K562 (cell line): Measurements from ENCODE around the gene PIK3CB. TPM values are rescaled to one million over a fixed set of nuclear protein-coding genes. Genes with fewer than 3 reads are reported as not detected.
A peak's percentile ranks its signal among the peaks of the same experiment; 100 is the strongest.
"Not testable (repeated sequence)": the region's sequence is repeated elsewhere in the genome, so short reads cannot be mapped to it uniquely, and the experiment has no call there.

ENCODE experiments used
- ATAC-seq: fragments of 200-7000 bp; cut with Tn5 transposase; 3 replicates; pipeline ENCODE4 v1.9.1; 2020; ENCODE audit warnings: moderate library complexity
- BruUV-seq: library from RNA; stranded (reverse); fragments of 400-500 nt; replicated peaks from 2 replicates; lab custom pipeline; 2021; lab: Mats Ljungman, UMichigan
- CTCF ChIA-PET: fragments of 300-600 bp; formaldehyde crosslinking; extraction: SDS; loops from one replicate; lab custom pipeline; 2021; ENCODE audit warnings: low intra/inter-chr PET ratio; lab: Yijun Ruan, JAX
- POLR2A ChIA-PET: fragments of 300-600, 350-650 bp; sonication (Branson Sonifier 250); formaldehyde crosslinking; extraction: SDS; loops from one replicate; lab custom pipeline; 2021; ENCODE audit warnings: antibody characterized with exemption, inconsistent platforms; lab: Yijun Ruan, JAX
- DNase-seq, 4 experiments: peaks; one replicate each; pipeline versions ENCODE4 v3.0.0 to v3.0.0-alpha.2; 2011 to 2018; ENCODE audit warnings: low spot score in 3 of 4, mixed read lengths in 3 of 4; ENCODE audit errors: extremely low read depth in 1 of 4
- FAIRE-seq: peaks from 2 replicates; lab custom pipeline; 2011; peaks lifted over from hg19 to GRCh38; lab: Jason Lieb, UNC
- H2AFZ ChIP-seq: 2 replicates; pipeline ENCODE4 v1.6.0; 2011; ENCODE audit warnings: low read depth, low read length, control low read depth, inconsistent platforms
- H3K27ac ChIP-seq: fragments of 200-600 bp; 3 replicates; pipeline ENCODE4 v1.8.0; 2011; ENCODE audit warnings: low read depth, mild to moderate bottlenecking, control low read depth, inconsistent platforms, low read length, moderate library complexity, mixed read lengths; ENCODE audit errors: extremely low read depth
- H3K27me3 ChIP-seq, 2 experiments: fragments of 300-600 bp in 1 of 2; 2 replicates in 1 of 2; 3 replicates in 1 of 2; pipeline versions ENCODE4 v1.6.0 to v1.8.0; 2011; ENCODE audit warnings: inconsistent platforms in 2 of 2, low read length in 2 of 2, mild to moderate bottlenecking in 1 of 2, mixed read lengths in 1 of 2, moderate library complexity in 1 of 2; ENCODE audit not compliant: control insufficient read depth in 2 of 2, insufficient read depth in 2 of 2
- H3K36me3 ChIP-seq: fragments of 300-600 bp; 3 replicates; pipeline ENCODE4 v1.8.0; 2011; ENCODE audit warnings: mild to moderate bottlenecking, low read length, inconsistent platforms; ENCODE audit not compliant: control insufficient read depth, insufficient read depth
- H3K4me1 ChIP-seq, 2 experiments: fragments of 200-600 bp in 1 of 2; replicated peaks in 1 of 2; 2 replicates in 1 of 2; 3 replicates in 1 of 2; pipeline versions ENCODE4 v1.5.1 to v1.8.0; 2011; ENCODE audit warnings: inconsistent platforms in 2 of 2, low read length in 2 of 2, mild to moderate bottlenecking in 1 of 2, mixed read lengths in 1 of 2, moderate library complexity in 1 of 2; ENCODE audit not compliant: control insufficient read depth in 2 of 2, insufficient read depth in 2 of 2
- H3K4me2 ChIP-seq: 2 replicates; pipeline ENCODE4 v1.6.1; 2011; ENCODE audit warnings: low read length, control low read depth, inconsistent platforms, mixed read lengths; ENCODE audit not compliant: insufficient read depth
- H3K4me3 ChIP-seq: fragments of 200-600 bp; sonication (generic), shearing (Covaris generic); 2 replicates; pipeline ENCODE4 v1.5.1; 2016; ENCODE audit warnings: control low read depth, inconsistent platforms
- H3K79me2 ChIP-seq: fragments of 200-600 bp; 3 replicates; pipeline ENCODE4 v1.8.0; 2011; ENCODE audit warnings: low read length, inconsistent platforms; ENCODE audit not compliant: control insufficient read depth, insufficient read depth
- H3K9ac ChIP-seq, 2 experiments: 2 replicates each; pipeline versions ENCODE4 v1.6.0 to v1.6.1; 2011; ENCODE audit warnings: low read depth in 2 of 2, low read length in 2 of 2, control low read depth in 1 of 2, inconsistent platforms in 1 of 2, mild to moderate bottlenecking in 1 of 2, mixed read lengths in 1 of 2; ENCODE audit not compliant: insufficient read depth in 1 of 2
- H3K9me1 ChIP-seq: one replicate; pipeline ENCODE4 v1.6.0; 2011; ENCODE audit warnings: inconsistent platforms, mild to moderate bottlenecking, low read length, moderate library complexity; ENCODE audit not compliant: control insufficient read depth, insufficient read depth
- H3K9me3 ChIP-seq: replicated peaks from 2 replicates; pipeline ENCODE4 v1.5.1; 2011; ENCODE audit warnings: low read depth, low read length, inconsistent platforms; ENCODE audit not compliant: control insufficient read depth, insufficient read depth
- H4K20me1 ChIP-seq: replicated peaks from 2 replicates; pipeline ENCODE4 v1.6.1; 2011; ENCODE audit warnings: low read length, inconsistent platforms, mixed read lengths; ENCODE audit not compliant: control insufficient read depth, insufficient read depth
- BHLHE40 ChIP-seq: IDR thresholded peaks from 2 replicates; pipeline ENCODE4 v1.6.1; 2011; ENCODE audit warnings: low read length, improper control_type of control experiment
- CBX1 ChIP-seq: sonication (generic); IDR thresholded peaks from 2 replicates; pipeline ENCODE4 v1.6.1; 2016; ENCODE audit warnings: antibody characterized with exemption, low read depth, mild to moderate bottlenecking
- CCNT2 ChIP-seq: IDR thresholded peaks from 2 replicates; pipeline ENCODE4 v1.6.1; 2011; ENCODE audit warnings: borderline replicate concordance, low read depth, mild to moderate bottlenecking, moderate library complexity, mixed read lengths, low read length; ENCODE audit not compliant: insufficient read length; ENCODE audit errors: extremely low read depth
- CREB1 ChIP-seq, 2 experiments: sonication (generic) in 1 of 2; formaldehyde crosslinking in 1 of 2; IDR thresholded peaks; 2 replicates each; pipeline versions ENCODE4 v1.6.1 to v1.8.0; 2012 to 2022; ENCODE audit warnings: inconsistent platforms in 1 of 2, mild to moderate bottlenecking in 1 of 2, missing genetic modification reagents in 1 of 2, moderate library complexity in 1 of 2
- E2F6 ChIP-seq, 2 experiments: IDR thresholded peaks; 2 replicates each; pipeline ENCODE4 v1.6.1; 2011; ENCODE audit warnings: borderline replicate concordance in 1 of 2, control low read depth in 1 of 2, low read depth in 1 of 2, low read length in 1 of 2, mild to moderate bottlenecking in 1 of 2, mixed read lengths in 1 of 2, moderate library complexity in 1 of 2; ENCODE audit not compliant: insufficient read depth in 1 of 2, insufficient read length in 1 of 2, poor library complexity in 1 of 2, severe bottlenecking in 1 of 2; ENCODE audit errors: extremely low read depth in 1 of 2
- ERF ChIP-seq: fragments of 450-650 bp; formaldehyde crosslinking; IDR thresholded peaks from 2 replicates; pipeline ENCODE4 v1.4.0; 2020; ENCODE audit warnings: mild to moderate bottlenecking, mixed read lengths
- HMGN3 ChIP-seq: IDR thresholded peaks from 2 replicates; pipeline ENCODE4 v1.6.1; 2011; ENCODE audit warnings: borderline replicate concordance, low read depth, mild to moderate bottlenecking, mixed read lengths, low read length; ENCODE audit not compliant: insufficient read length; ENCODE audit errors: extremely low read depth
- HNRNPLL ChIP-seq: fragments of 200-400 bp; formaldehyde crosslinking; IDR thresholded peaks from 2 replicates; pipeline ENCODE4 v1.6.1; 2017; ENCODE audit warnings: low read length, low read depth, mild to moderate bottlenecking; ENCODE audit not compliant: poor library complexity, severe bottlenecking
- NBN ChIP-seq: fragments of 450-650 bp; IDR thresholded peaks from 2 replicates; pipeline ENCODE4 v1.6.1; 2016; ENCODE audit warnings: low read depth, mild to moderate bottlenecking
- NR3C1 ChIP-seq: sonication (generic); formaldehyde crosslinking; IDR thresholded peaks from 2 replicates; pipeline ENCODE4 v1.8.1; 2022; ENCODE audit warnings: missing genetic modification reagents
- PHF8 ChIP-seq: fragments of 200-600 bp; sonication (generic); IDR thresholded peaks from 2 replicates; pipeline ENCODE4 v1.6.1; 2012; ENCODE audit warnings: mixed run types, mild to moderate bottlenecking, inconsistent platforms, low read length, moderate library complexity, borderline replicate concordance
- POLR2A ChIP-seq: fragments of 450-650 bp; conservative IDR thresholded peaks from 2 replicates; pipeline ENCODE4 v1.6.1; 2016
- RBM25 ChIP-seq: fragments of 200-400 bp; formaldehyde crosslinking; IDR thresholded peaks from 2 replicates; pipeline ENCODE4 v1.6.1; 2018; ENCODE audit warnings: low read length, low read depth, moderate library complexity; ENCODE audit not compliant: severe bottlenecking
- SRSF9 ChIP-seq: fragments of 200-400 bp; formaldehyde crosslinking; IDR thresholded peaks from 2 replicates; pipeline ENCODE4 v1.6.1; 2017; ENCODE audit warnings: low read depth, low read length, borderline replicate concordance
- XRCC4 ChIP-seq: IDR thresholded peaks from one replicate; pipeline ENCODE4 v1.6.1; 2011; ENCODE audit not compliant: insufficient read depth, insufficient read length; ENCODE audit errors: extremely low read depth
- ZFX ChIP-seq: sonication (generic); formaldehyde crosslinking; IDR thresholded peaks from 2 replicates; pipeline ENCODE4 v1.8.0; 2022; ENCODE audit warnings: mild to moderate bottlenecking, missing genetic modification reagents, moderate library complexity
- ZNF12 ChIP-seq: sonication (generic); formaldehyde crosslinking; IDR thresholded peaks from 2 replicates; pipeline ENCODE4 v1.4.0; 2020; ENCODE audit warnings: mild to moderate bottlenecking, missing genetic modification reagents
- ZNF175 ChIP-seq: fragments of 200-800 bp; sonication (Bioruptor generic); IDR thresholded peaks from 2 replicates; pipeline ENCODE4 v1.6.1; 2016; ENCODE audit warnings: low read depth, mild to moderate bottlenecking, missing genetic modification characterization, missing compliant biosample characterization
- ZNF23 ChIP-seq: fragments of 250-450 bp; sonication (Bioruptor Pico); IDR thresholded peaks from 2 replicates; pipeline ENCODE4 v1.4.0; 2020; ENCODE audit warnings: mild to moderate bottlenecking
- WGBS: fragments of 100-300 bp; shearing (Covaris generic); methylation state at CpG from one replicate; pipeline ENCODE4 v1.1.6; 2016; ENCODE audit warnings: low coverage, mixed read lengths; ENCODE audit not compliant: insufficient coverage; ENCODE audit errors: missing lambda C conversion rate; 5-methylcytosine and 5-hydroxymethylcytosine counted together
- in situ Hi-C: fragments of 300-500 bp; cut with MboI; formaldehyde crosslinking; loops from 4 replicates; pipeline ENCODE4 v1.15.0; 2018; ENCODE audit warnings: inconsistent platforms, mixed read lengths
- intact Hi-C: fragments of 100-400 bp; cut with micrococcal nuclease; formaldehyde crosslinking; loops from 2 replicates; pipeline ENCODE4 v1.14.2; 2022
- polyA plus RNA-seq, 8 experiments: library from polyadenylated mRNA; depleted of rRNA in 4 of 8; stranded (reverse) in 5 of 8; unstranded in 3 of 8; fragments of >200 nt; fragmentation: Nextera tagmentation in 2 of 8; fragmentation: Illumina TruSeq in 1 of 8; extraction: Ambion mirVana in 2 of 8; extraction: Trizol in 1 of 8; gene quantifications; 2 replicates each; pipeline versions ENCODE4 v1.2.1 to v1.2.3, GENCODE V29; 2011 to 2014; ENCODE audit warnings: inconsistent platforms in 1 of 8, missing spikeins in 1 of 8
- total RNA-seq, 7 experiments: library from RNA; depleted of rRNA in 6 of 7; stranded (reverse); fragments of >200 nt in 6 of 7; fragmentation: Illumina TruSeq in 2 of 7; extraction: Trizol in 2 of 7; gene quantifications; 2 replicates each; pipeline versions ENCODE4 v1.2.1 to v1.2.3, GENCODE V29; 2011 to 2021; ENCODE audit warnings: low replicate concordance in 1 of 7
- TF ChIP-seq, protein P1 (sequence below): fragments of 450-650 bp; formaldehyde crosslinking; IDR thresholded peaks from 2 replicates; pipeline ENCODE4 v1.4.0; 2022; ENCODE audit warnings: missing genetic modification characterization

PIK3CB gene
- total and polyA plus RNA-seq, 9 of the 15 experiments (the other 6 are each of a cell fraction or from before 2014, with no cell fraction given), result 15.3 to 62.6 (median 28.3) TPM

- no peak for TF ChIP-seq NR3C1
- TF ChIP-seq ZNF12 (CRISPR knock-in tag), result no peak
- TF ChIP-seq CCNT2, result no peak
- TF ChIP-seq ERF (CRISPR knock-in tag), result no peak
- TF ChIP-seq HNRNPLL, result peak; percentile 95
- TF ChIP-seq ZFX (CRISPR knock-in tag), result peak; percentile 94
- no peak for TF ChIP-seq CREB1 (IDR thresholded peaks at IDR 0.05)
- TF ChIP-seq CREB1 (CRISPR knock-in tag; IDR thresholded peaks at IDR 0.05), result no peak
- TF ChIP-seq HMGN3, result no peak
- no peak for TF ChIP-seq RBM25
- no peak for TF ChIP-seq SRSF9
- TF ChIP-seq PHF8, result peak; percentile 60; the same call in 1 of the 2 replicates
- TF ChIP-seq POLR2A, result peak; percentile 40; the same call in 1 of the 2 replicates
- 0 out of 2 replicates have a peak, but pooled peaks have one; percentile 45 for TF ChIP-seq CBX1
- no peak for TF ChIP-seq ZNF175 (CRISPR knock-in tag)
- TF ChIP-seq, protein P1, sequence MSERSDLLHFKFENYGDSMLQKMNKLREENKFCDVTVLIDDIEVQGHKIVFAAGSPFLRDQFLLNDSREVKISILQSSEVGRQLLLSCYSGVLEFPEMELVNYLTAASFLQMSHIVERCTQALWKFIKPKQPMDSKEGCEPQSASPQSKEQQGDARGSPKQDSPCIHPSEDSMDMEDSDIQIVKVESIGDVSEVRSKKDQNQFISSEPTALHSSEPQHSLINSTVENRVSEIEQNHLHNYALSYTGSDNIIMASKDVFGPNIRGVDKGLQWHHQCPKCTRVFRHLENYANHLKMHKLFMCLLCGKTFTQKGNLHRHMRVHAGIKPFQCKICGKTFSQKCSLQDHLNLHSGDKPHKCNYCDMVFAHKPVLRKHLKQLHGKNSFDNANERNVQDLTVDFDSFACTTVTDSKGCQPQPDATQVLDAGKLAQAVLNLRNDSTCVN (CRISPR knock-in tag), result no peak
- TF ChIP-seq NBN, result no peak
- no peak for TF ChIP-seq XRCC4
- no peak for TF ChIP-seq ZNF23
- TF ChIP-seq BHLHE40, result no peak
- TF ChIP-seq E2F6 (IDR thresholded peaks at IDR 0.05; ENCODE audit: borderline replicate concordance in 1 of 2, extremely low read depth in 1 of 2, insufficient read depth in 1 of 2, insufficient read length in 1 of 2, low read depth in 1 of 2, low read length in 1 of 2, poor library complexity in 1 of 2, severe bottlenecking in 1 of 2), result peak; percentile 29 to 71
- TF ChIP-seq, all 486 proteins: peak for 18
Measured at GRCh38 chr3:138608322-138609135, 226.2 kb downstream of the PIK3CB start, which contains the start of gene FAIM (continued).

DNA sequence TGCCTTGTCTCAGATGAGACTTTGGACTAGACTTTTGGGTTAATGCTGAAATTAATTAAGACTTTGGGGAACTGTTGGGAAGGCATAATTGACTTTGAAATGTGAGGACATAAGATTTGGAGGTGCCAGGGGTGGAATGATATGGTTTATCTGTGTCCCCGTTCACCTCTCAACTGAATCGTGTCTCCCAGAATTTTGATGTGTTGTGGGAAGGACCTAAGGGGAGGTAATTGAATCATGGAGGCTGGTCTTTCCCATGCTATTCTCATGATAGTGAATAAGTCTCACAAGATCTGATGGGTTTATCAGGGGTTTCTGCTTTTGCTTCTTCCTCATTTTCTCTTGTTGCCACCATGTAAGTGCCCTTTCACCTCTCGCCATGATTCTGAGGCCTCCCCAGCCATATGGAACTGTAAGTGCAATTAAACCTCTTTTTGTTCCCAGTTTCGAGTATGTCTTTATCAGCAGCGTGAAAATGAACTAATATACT, 230.6 kb downstream of the PIK3CB start:
- H3K27me3 ChIP-seq, CTCF ChIA-PET: not testable (repeated sequence)

More for the DNA sequence above, 230.6 kb downstream of the PIK3CB start:
- H3K4me2 ChIP-seq, H3K79me2 ChIP-seq, H3K9ac ChIP-seq, BruUV-seq, H3K36me3 ChIP-seq, ATAC-seq, H3K4me3 ChIP-seq, H3K9me3 ChIP-seq, H4K20me1 ChIP-seq, H3K9me1 ChIP-seq, H3K27ac ChIP-seq, POLR2A ChIA-PET, intact Hi-C loops, in situ Hi-C loops, H2AFZ ChIP-seq, DNase-seq, FAIRE-seq: not testable (repeated sequence)
- peaks cover 0 to 10% of the 10 kb centered on the region in 2 experiments; a peak in 2 of 5 replicates for H3K4me1 ChIP-seq
- WGBS, result 37% methylated on average over 5 of the region's 5 CpGs
